H1 (cell line): ENCODE measurements around the gene OGDH. TPM values are rescaled to one million over a fixed set of nuclear protein-coding genes. Genes with fewer than 3 reads are reported as not detected.

Experiments used
- EGR1 ChIP-seq: IDR thresholded peaks from 2 replicates; pipeline ENCODE4 v1.6.1; 2011; ENCODE audit warnings: low read depth, low read length, borderline replicate concordance
- JUND ChIP-seq: IDR thresholded peaks from 2 replicates; pipeline ENCODE4 v1.6.1; 2011; ENCODE audit warnings: mild to moderate bottlenecking, improper control_type of control experiment, low read length
- MAFK ChIP-seq: IDR thresholded peaks from 2 replicates; pipeline ENCODE4 v1.6.1; 2012; ENCODE audit warnings: low read depth, mild to moderate bottlenecking, improper control_type of control experiment, low read length
- TBP ChIP-seq: IDR thresholded peaks from 2 replicates; pipeline ENCODE4 v1.6.1; 2011; ENCODE audit warnings: low read depth, low read length, improper control_type of control experiment
- polyA plus RNA-seq, 7 experiments: library from polyadenylated mRNA; depleted of rRNA in 3 of 7; stranded (reverse) in 5 of 7; unstranded in 2 of 7; fragments of >200 nt in 5 of 7; fragments of 200-250 nt in 2 of 7; gene quantifications; 1 replicate in 5 of 7; 2 replicates in 1 of 7; 4 replicates in 1 of 7; pipeline versions ENCODE4 v1.2.1 to v1.2.3, GENCODE V29; 2011 to 2013; ENCODE audit warnings: missing spikeins in 2 of 7, mixed read lengths in 2 of 7
- total RNA-seq: library from RNA; stranded (reverse); fragmentation: NEBNext Ultra II Directional; extraction: Animal tissue kit (Norgen Biotek cat#: 25700); gene quantifications from 2 replicates; pipeline ENCODE4 v1.2.1, GENCODE V29; 2021

The OGDH gene
- total and polyA plus RNA-seq, 2 of the 8 experiments (the other 6 are each of a cell fraction or from before 2014, with no cell fraction given): 71.6 to 91.6 TPM

- no peak for TF ChIP-seq MAFK
- TF ChIP-seq TBP: no peak
- TF ChIP-seq EGR1: no peak
- TF ChIP-seq JUND: no peak
Measured at GRCh38 chr7:44618045-44618444, 11.6 kb downstream of the OGDH start (continued).
